ENCODE results near the gene PTPRT.

Gene PTPRT

GRCh38 chr20:42308171-42308570 lies 881.5 kb downstream of the PTPRT start:
- no peak for DNase-seq (ENCODE audit: low read depth)
- no peak overlapping the region for H3K4me3 ChIP-seq (ENCODE audit: low read depth, low read length)
- TF ChIP-seq CTCF (IDR thresholded peaks at IDR 0.05; ENCODE audit: insufficient read depth, low read depth, low read length, missing control alignments): no peak

GRCh38 chr20:42295592-42295991 lies 894.1 kb downstream of the PTPRT start:
- TF ChIP-seq CTCF (IDR thresholded peaks at IDR 0.05; ENCODE audit: insufficient read depth, low read depth, low read length, missing control alignments): no peak
- no peak overlapping the region for H3K4me3 ChIP-seq (ENCODE audit: low read depth, low read length)
- no peak for DNase-seq (ENCODE audit: low read depth)

- TF ChIP-seq CTCF (IDR thresholded peaks at IDR 0.05; ENCODE audit: insufficient read depth, low read depth, low read length, missing control alignments): no peak
- no peak for DNase-seq (ENCODE audit: low read depth)
- H3K4me3 ChIP-seq (ENCODE audit: low read depth, low read length): no peak overlapping the region
These were observed 894.7 kb downstream of the PTPRT start for GRCh38 chr20:42294976-42295375.

- DNase-seq (ENCODE audit: low read depth): no peak
- TF ChIP-seq CTCF (IDR thresholded peaks at IDR 0.05; ENCODE audit: insufficient read depth, low read depth, low read length, missing control alignments): no peak
- H3K4me3 ChIP-seq (ENCODE audit: low read depth, low read length): no peak overlapping the region
These were observed 907.9 kb downstream of the PTPRT start for GRCh38 chr20:42281801-42282200.

GRCh38 chr20:42276718-42277602 lies 912.7 kb downstream of the PTPRT start:
- TF ChIP-seq CTCF (IDR thresholded peaks at IDR 0.05; ENCODE audit: insufficient read depth, low read depth, low read length, missing control alignments): no peak
- DNase-seq (ENCODE audit: low read depth): no peak
- H3K4me3 ChIP-seq (ENCODE audit: low read depth, low read length): no peak overlapping the region

GRCh38 chr20:42274986-42275385 lies 914.7 kb downstream of the PTPRT start:
- no peak overlapping the region for H3K4me3 ChIP-seq (ENCODE audit: low read depth, low read length)
- DNase-seq (ENCODE audit: low read depth): no peak
- no peak for TF ChIP-seq CTCF (IDR thresholded peaks at IDR 0.05; ENCODE audit: insufficient read depth, low read depth, low read length, missing control alignments)

GRCh38 chr20:42272516-42272915 lies 917.2 kb downstream of the PTPRT start:
- no peak for DNase-seq (ENCODE audit: low read depth)
- TF ChIP-seq CTCF (IDR thresholded peaks at IDR 0.05; ENCODE audit: insufficient read depth, low read depth, low read length, missing control alignments): no peak
- H3K4me3 ChIP-seq (ENCODE audit: low read depth, low read length): no peak overlapping the region
